Activated CD4-positive, alpha-beta T cell treated with anti-CD3 and anti-CD28 coated beads, Interleukin-2, amount 50 U/mL, for 48 hours (primary cell): ENCODE data around the gene NPRL2.

Source experiments
- DNase-seq, 2 experiments: peaks; one replicate each; pipeline ENCODE4 v3.0.0-alpha.2; 2020

NPRL2 gene

GRCh38 chr3:50373146-50374051, 22.8 kb upstream of the NPRL2 start:
- no peak for DNase-seq

- DNase-seq, result no peak
Observed at GRCh38 chr3:50372349-50372748, 21.8 kb upstream of the NPRL2 start.

GRCh38 chr3:50371133-50371685, 20.6 kb upstream of the NPRL2 start:
- DNase-seq, result no peak

- no peak for DNase-seq
Observed at GRCh38 chr3:50370594-50370993, 20.0 kb upstream of the NPRL2 start.

GRCh38 chr3:50369012-50369670, 18.6 kb upstream of the NPRL2 start:
- DNase-seq, result no peak

GRCh38 chr3:50365842-50366220, 15.3 kb upstream of the NPRL2 start:
- no peak for DNase-seq

- peak; percentile 94 to 96 for DNase-seq
Observed at GRCh38 chr3:50365080-50365841, 14.7 kb upstream of the NPRL2 start.

- no peak for DNase-seq
Observed at GRCh38 chr3:50364573-50365079, 14.1 kb upstream of the NPRL2 start.

- no peak for DNase-seq
Observed at GRCh38 chr3:50359760-50360110, 9.2 kb upstream of the NPRL2 start.

- DNase-seq, result peak; percentile 93 to 95
Observed at GRCh38 chr3:50358911-50359759, 8.6 kb upstream of the NPRL2 start, which contains the start of gene TMEM115. TSS of gene TMEM115 (minus strand) at chr3:50359521. CDS start at chr3:50359063, 458 bp downstream.

GRCh38 chr3:50358355-50358910, 7.9 kb upstream of the NPRL2 start:
- no peak for DNase-seq

GRCh38 chr3:50357481-50357880, 6.9 kb upstream of the NPRL2 start:
- DNase-seq, result no peak

GRCh38 chr3:50356553-50356952, 6.0 kb upstream of the NPRL2 start:
- no peak for DNase-seq

GRCh38 chr3:50355829-50356552, 5.4 kb upstream of the NPRL2 start:
- DNase-seq, result no peak

- DNase-seq, result no peak
Observed at GRCh38 chr3:50354850-50355249, 4.3 kb upstream of the NPRL2 start.

GRCh38 chr3:50354186-50354764, 3.7 kb upstream of the NPRL2 start:
- DNase-seq, result no peak

GRCh38 chr3:50353245-50354004, 2.9 kb upstream of the NPRL2 start:
- no peak for DNase-seq

GRCh38 chr3:50352781-50353180, 2.2 kb upstream of the NPRL2 start:
- DNase-seq, result no peak

GRCh38 chr3:50351323-50351697, 735 bp upstream of the NPRL2 start:
- no peak for DNase-seq

- DNase-seq, result no peak
Observed at GRCh38 chr3:50350213-50350526, 405 bp downstream of the NPRL2 start.
